HG03280 (cell line): ENCODE data around the gene SZRD1.

ENCODE experiments used
- ATAC-seq: cut with Tn5 transposase; IDR thresholded peaks from one replicate; pipeline ENCODE4 v1.9.1; 2021; ENCODE audit warnings: mild to moderate bottlenecking, moderate library complexity; ENCODE audit not compliant: unreplicated experiment

SZRD1 gene

DNA sequence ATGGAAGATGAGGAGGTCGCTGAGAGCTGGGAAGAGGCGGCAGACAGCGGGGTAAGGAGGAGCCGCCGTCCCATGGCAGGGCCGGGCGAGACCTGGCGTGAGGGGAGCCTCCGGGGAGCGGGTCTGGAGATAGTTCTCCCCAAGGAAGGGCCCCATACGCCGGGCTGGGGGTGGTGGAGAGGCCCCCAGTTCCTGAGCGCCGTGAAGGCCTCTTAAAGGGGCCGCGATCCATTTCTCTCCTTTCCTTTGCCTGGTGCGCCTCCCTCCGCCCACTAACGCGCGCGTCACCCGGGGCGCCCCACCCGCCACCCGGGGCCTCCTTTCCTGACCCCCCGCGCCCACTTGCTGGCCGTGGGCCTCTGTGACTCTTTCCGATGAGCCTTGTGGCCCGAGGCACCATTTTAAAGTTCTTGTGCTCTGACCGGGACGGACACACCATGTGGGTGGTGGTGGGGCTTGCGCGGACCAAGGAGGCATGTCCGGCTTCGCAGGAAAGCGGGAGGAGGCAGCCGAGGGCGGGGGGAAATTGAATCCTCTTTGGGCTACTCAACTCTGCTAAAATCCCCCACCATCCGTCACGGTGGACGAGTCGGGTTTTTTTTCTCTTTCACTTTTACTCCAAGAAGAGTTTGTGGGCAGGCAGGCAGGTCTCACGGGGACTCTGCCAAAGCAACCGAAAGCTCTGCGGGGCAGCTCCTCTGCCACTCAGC, 371 bp downstream of the SZRD1 start:
- ATAC-seq = peak; percentile 61

DNA sequence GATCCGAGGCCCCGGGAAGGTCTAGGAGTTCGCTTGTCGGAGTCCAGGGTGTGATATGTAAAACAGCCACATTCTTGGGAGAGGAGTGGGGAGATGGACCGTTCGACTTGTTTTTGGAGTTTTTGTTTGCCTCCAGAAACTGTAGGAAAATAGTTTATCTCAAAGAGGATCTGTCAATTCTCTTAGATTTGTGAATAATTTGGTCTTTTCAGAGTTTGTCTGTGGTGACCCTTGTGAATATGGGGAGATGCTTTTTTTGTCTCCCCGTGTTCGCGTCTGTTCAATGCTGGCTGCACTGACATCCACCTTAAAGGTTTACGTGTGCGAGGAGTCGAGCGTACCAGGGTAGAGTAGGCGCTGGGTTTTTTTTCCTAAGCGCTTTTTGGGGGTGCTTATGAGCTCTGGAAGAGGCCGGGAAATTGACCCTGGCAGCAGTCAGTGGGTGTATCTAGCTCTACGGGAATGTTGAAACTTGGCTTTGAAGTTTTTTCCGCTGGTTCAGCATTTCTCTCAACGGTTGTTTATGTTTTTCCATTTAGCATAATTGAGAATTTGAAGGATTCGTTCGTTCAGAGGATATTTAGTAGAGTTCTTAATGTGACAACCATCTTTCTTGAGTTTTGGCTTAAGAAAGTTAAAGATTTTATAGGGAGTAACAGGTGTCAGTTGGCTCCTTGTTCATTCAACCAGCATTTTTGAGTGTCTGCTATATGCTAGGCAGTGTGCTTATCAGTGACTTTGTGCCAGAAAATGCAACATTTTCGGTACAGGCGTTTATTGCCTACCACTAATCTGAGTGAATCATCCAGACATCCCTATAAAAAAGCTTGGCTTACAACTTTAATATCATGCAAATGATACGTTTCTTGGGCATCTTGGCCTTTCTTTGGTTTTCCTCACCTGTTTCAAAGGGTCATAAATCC, 1.2 kb downstream of the SZRD1 start:
- no peak for ATAC-seq

DNA sequence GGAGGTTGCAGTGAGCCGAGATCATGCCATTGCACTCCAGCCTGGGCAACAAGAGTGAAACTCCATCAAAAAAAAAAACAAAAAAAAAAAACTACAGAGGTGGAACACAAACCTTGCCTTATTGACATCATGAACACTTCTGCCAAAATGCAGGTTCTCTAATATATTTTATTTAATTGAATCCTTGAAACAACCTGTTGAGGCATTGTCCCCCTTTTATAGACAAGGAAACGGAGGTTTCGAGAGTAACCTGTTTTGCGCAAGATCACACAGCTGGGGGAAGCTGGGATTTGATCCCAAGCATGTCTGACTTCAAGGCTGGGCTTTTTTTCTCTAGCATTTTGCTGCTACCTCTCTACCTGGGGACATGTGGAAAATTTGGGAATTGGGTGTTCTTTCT, 2.8 kb downstream of the SZRD1 start:
- ATAC-seq = no peak

DNA sequence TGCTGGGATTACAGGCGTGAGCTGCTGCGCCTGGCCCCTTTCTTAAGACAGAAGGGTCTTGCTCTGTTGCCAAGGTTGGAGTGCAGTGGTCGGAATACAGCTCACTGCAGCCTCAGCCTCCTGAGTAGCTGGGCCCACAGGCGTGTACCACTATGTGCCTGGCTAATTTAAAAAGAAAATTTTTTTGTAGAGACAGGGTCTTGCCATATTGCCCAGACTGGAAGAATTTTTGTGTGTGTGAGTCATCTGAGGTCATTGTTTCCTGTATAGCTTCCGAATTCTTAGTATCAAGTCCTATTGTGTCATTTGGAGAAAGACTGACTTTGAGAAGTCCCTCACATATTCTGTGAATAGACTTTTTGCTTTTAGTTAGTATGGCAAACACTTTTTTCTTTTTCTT, 4.7 kb downstream of the SZRD1 start:
- ATAC-seq = no peak

DNA sequence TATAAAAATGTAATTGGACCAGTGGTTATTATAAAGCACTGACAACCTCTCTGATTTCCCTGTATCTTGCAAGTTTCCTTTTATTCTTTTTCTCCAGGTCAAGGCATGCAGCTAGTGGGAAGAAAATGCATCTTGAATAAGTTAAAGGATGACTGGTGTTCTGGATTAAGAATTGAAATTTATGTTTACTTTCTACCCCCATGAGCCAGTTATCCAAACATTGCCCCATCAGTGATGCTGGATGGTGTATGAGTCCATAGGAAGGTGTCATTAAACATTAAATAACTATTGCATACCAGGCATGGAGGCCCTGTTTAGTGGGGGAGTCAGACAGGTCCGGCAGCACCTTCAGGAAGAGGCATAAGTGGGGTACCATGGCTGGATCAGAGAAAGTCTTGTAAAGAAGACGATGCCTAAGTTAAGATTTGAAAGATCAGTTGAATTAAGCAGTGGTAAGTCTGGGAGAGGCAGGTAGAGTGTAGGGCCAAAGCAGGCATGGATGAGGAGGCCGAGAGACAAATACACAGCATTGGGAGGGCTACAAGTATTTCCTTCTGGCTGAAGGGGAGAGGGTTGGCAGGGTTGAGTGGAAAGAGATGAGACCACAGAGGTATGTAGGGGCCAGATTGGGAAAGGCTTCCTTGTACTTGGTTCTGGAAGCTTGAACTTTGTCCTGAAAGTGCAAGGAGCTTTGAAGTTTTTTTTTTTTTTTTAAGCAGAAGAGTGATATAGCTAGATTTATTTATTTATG, 5.7 kb downstream of the SZRD1 start:
- ATAC-seq = no peak

DNA sequence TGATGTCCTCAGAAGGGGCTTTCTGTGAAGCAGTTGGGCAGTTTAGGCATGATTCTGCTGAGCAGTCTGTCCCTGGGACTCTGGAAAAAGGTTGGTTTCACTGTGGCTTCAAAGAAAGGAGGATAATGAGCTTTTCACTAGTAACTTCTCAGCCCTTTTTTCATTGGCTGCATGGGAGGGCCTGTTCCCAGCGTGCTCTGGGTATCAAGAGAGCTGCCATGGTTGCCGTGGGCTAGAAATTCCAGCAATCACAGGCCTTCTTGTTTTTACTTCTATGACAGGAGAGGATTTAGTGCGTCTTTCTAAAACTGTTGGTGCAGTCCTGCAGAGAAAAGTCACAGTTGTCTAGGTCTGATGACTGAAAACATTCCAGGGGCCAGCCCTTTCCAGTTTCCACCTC, 7.2 kb downstream of the SZRD1 start:
- no peak for ATAC-seq

DNA sequence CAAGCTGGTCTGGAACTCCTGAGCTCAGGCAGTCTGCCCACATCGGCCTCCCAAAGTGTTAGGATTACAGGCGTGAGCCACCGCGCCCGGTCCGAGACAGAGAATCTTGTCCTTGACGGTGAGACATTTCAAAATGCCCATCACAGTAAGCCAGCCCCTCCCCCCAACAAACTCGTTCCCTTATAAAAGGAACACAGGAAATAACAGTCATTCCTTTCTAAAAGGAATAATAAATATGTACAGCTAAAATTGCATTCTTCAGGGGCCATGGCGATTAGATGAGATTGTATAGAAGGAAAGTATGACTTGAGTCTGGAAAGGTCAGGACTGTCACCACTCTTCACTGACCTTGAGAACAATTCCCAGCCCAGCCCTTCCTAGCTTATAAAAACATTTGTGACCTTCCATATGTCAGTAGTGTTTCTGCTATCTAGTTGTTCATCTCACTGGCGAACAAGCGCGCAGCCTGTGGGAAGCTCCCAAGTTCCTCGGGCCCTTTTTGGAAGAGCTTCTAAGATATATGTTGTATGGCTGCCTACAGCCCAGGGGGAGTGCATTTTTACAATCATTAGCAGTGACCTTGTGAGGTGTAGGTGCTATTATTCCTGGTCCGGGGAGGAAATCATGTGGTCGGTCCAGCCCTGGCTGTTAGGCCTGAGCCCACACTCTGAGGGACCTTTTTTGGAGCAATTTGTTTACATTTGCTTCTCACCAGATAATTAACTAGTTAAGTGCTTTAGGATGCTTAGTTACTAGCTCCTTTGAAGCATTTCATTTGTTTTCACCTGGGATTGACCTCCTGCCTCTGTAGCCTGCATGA, 8.7 kb downstream of the SZRD1 start:
- no peak for ATAC-seq

DNA sequence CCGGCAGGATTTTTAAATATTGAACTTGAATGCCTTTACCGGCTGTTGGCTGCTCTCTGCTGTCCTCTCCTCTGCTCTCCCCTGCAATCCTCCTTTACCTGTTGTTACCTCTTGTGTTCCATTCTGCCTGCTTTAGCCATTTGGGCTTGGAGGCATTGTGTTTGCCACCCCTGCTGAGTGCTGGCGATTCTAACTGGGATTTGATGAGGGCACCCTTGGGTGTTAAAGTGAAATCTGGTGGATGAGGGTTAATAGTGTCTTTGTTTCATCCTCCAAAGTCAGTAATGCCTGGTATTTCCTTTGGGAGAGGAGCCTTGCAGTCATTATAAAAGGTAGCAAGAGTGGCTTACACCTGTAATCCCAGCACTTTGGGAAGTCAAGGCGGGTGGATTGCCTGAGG, 9.9 kb downstream of the SZRD1 start:
- no peak for ATAC-seq

DNA sequence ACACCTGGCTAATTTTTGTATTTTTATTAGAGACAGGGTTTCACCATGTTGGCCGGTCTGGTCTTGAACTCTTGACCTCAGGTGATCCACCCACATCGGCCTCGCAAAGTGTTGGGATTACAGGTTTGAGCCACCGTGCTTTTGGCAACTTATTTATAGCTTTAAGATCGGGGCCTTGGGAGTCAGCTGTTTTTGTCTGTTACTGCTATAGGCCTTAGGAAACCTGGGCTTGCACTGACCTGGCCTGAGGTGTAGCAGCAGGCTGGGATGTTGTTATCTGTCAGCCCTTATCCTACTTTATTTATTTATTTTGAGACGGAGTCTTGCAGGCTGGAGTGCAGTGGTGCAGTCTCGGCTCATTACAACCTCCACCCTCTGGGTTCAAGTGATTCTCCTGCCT, 11.4 kb downstream of the SZRD1 start:
- no peak for ATAC-seq

DNA sequence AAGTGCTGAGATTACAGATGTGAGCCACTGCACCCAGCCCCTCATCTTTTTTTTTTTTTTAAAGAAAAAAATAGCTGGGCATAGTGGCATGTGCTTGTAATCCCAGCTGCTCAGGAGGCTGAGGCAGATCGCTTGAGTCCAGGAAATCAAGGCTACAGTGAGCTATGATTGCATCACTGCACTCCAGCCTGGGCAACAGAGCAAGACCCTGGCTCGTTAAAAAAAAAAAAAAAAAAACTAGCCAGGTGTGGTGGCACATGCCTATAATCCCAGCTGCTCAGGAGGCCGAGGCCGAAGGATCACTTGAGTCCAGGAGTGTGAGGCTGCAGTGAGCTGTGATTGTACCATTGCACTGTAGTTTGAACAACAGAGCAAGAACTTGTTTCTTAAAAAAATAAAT, 13.8 kb downstream of the SZRD1 start:
- no peak for ATAC-seq

DNA sequence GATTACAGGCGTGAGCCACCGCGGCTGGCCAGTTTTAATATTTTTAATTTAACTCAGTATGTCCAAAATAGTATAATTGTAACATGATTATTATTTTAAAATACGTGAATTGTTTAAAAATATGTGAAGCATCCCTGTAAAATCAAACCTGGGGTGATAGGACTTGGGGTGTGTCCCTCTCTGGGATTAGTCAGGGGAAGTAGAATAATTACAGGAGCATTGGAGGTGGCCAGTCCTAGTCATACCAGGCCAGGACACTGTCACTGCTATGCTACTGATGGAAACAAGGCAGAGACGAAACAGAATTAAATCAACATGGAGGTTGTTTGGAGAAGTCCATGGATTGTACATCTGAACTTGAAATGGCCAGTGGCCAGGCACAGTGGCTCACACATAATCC, 16.8 kb downstream of the SZRD1 start:
- ATAC-seq = no peak

DNA sequence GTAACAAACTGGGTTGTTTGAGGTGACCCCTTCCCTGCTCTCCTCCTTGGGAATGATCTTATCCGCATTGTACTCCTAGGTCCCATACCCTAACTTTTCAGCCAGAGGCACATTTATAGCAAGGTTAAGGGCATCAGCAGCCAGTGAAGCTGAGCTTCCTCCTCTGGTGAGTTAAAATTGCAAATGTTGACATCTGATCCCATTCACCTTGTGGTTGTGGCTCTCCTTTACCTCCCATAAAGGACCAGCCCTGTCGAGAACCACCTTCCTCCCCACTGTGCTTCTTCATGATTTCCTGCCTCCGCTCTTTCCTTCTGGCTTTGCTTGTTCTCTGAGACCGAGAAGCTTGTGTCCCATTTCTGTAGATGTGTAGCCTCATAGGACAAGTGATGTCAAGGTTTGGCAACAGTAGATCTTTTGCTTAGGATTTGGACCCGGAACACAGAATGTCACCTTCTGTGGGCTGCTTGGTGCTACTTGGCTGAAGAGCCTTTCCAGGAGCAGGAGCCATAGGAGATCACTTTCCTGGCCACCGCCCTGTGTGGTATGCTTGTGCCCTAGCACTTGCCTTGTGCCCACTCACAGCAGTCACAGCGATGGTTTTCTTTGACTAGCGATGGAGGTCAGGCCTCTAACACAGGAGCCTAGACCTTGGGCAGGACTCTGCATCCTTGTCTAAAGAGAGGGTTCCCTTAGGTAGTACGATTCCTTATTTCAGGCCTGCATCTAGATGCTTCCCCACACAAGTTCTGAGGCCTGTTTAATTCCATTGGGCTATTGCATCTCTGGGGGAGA, 18.8 kb downstream of the SZRD1 start:
- no peak for ATAC-seq

DNA sequence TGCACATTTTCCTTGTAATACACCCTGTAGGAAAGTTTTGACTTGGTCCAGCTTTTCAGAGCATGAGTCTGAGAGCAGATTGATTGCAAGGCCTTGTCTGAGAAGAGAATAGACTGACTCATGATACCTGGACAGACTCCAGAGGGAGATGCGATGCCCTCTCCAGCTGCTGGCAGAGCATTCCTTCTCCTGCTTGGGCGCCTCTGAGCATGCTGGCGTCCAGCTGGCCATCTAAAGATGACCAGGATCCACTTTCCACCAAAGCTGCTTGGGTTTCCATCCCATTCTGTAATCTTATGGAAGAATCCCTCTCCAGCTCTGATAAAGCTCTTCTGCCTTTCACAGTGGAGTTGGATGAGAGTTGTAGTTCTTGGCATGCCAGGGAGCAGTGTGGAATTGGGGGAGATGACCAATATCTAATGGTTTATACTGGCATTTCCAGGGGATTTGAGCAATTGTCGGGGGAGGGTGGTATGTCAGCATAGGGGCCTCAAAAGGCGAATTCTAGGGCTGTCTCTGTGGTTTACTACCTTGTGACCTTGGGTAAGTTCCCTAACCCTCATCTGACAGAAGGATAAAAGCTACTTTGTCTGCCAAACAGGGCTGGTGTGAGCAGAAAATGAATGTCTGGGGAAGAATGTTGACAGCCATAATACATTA, 19.5 kb downstream of the SZRD1 start:
- ATAC-seq = no peak

DNA sequence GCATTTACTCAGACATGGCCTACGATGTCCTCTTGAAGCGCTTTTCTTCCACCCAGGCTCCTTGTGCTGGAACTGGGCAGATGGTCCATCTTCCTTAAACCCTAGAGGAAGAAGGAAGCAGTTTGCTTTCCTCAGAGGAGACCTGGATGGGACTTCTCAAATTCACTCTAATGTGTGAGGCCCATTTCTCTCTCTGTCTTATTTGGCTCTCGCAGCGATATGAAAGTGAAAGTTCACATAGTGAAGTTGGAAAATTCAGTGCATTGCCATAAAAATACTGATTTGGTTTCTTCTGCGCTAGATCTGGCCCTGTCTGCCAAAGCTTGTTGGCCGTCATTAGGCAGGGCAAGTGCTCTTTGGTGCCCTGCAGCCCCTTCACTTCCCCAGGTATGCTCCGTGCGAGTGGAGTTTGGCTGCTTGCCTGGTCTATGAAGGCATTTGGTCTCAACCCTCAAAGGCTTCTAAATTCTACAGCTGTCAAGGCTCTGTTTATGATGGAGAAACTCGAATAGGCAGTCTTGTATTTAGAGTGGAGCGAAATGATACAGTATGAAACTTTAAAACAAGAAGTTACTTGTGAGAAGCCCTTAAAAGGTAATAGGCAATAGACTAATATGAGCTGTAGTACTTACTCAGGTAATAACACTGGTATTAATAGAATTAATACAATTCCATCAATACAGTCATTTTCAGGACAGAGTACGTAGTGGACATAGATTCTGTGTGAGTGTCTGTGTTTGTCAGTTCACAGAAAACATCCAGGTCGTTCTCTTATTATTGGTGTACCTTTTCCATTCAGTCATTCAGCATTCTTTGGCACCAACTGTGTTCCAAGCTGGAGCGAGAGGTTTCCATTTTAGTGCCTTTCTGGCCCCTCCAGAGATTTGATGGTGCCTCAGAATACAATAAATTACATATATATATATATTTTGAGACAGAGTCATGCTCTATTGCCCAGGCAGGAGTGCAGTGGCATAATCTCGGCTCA, 20.5 kb downstream of the SZRD1 start:
- no peak for ATAC-seq

DNA sequence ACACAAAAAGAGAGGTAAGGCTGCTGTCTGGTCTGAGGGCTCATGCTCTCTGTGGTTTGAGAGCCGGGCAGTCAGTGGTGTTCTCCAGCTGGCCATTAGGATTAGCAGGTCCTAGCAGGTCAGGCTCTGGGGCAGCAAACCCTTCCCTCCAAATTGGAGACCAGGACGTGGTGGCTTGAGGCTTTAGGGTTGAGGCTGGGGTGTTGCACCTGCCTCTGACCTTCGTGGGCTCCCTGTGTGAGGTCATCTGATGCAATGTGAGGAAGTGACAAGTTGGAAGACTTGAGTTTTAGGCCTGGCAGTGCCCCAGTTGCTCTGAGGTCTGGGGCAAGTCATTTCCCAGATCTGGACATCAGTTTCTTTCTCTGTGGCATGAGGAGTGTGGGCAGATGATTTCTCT, 24.4 kb downstream of the SZRD1 start:
- ATAC-seq = no peak

DNA sequence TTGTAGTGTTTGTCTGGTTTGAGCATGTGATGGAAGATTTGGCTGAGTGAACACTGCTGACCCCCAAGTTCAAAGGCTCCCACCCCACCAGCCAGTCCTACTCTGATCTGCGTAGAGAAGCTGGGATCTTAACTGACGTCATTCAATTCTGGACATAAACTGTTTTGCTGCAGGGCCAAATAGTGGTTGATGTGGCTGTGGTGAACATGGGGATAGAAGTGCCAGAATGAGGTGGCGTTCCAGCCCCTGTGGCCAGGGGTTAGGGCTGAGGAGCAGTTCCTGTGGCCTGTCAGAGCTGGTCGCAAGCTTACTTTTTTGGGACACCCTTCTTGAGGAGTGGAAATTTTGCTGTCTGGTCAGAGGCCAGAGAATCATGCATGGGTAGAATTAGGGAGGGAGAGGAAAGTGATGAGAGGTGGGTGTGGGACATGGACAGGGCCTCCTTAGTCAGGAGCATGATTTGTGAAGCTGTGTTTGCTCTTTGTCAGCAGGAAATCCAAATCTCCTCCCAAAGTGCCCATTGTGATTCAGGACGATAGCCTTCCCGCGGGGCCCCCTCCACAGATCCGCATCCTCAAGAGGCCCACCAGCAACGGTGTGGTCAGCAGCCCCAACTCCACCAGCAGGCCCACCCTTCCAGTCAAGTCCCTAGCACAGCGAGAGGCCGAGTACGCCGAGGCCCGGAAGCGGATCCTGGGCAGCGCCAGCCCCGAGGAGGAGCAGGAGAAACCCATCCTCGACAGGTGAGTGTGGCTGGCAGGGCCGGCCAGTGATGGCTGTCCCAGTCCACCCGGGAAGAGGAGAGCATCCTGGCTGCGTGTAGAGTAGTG, 25.9 kb downstream of the SZRD1 start:
- no peak for ATAC-seq
